Esophagus muscularis mucosa (tissue), 4 donors: ENCODE data around the gene B3GALT6. TPM values are rescaled to one million over a fixed set of nuclear protein-coding genes. Genes with fewer than 3 reads are reported as not detected.

ENCODE experiments used
- DNase-seq: peaks from one replicate; pipeline ENCODE4 v3.0.0-alpha.2; 2017; ENCODE audit errors: extremely low spot score
- H3K27ac ChIP-seq, 4 donors: fragments of 200-600 bp; sonication (generic); replicated peaks in 1 of 4; 1 replicate in 3 of 4; 2 replicates in 1 of 4; pipeline ENCODE4 v1.5.1; 2016 to 2019; ENCODE audit warnings: mild to moderate bottlenecking in 1 of 4
- H3K27me3 ChIP-seq, 4 donors: fragments of 200-600 bp; sonication (generic); one replicate each; pipeline versions ENCODE4 v1.5.1 to v1.6.0; 2016 to 2019
- H3K36me3 ChIP-seq, 4 donors: fragments of 200-600 bp; sonication (generic); one replicate each; pipeline ENCODE4 v1.5.1; 2016 to 2019
- H3K4me1 ChIP-seq, 4 donors: fragments of 200-600 bp; sonication (generic); one replicate each; pipeline ENCODE4 v1.5.1; 2016 to 2019
- H3K4me3 ChIP-seq, 4 donors: fragments of 200-600 bp; sonication (generic); 1 replicate in 2 of 4; 2 replicates in 2 of 4; pipeline ENCODE4 v1.5.1; 2016 to 2019; ENCODE audit warnings: mild to moderate bottlenecking in 4 of 4, moderate library complexity in 1 of 4
- H3K9me3 ChIP-seq, 4 donors: fragments of 200-600 bp; sonication (generic); 1 replicate in 3 of 4; 2 replicates in 1 of 4; pipeline ENCODE4 v1.5.1; 2016 to 2019
- CTCF ChIP-seq, 3 experiments: fragments of 200-600 bp in 2 of 3; fragments of 450-650 bp in 1 of 3; sonication (generic) in 2 of 3; IDR thresholded peaks; one replicate each; pipeline ENCODE4 v1.5.1; 2017 to 2019; ENCODE audit warnings: antibody characterized with exemption in 3 of 3, mild to moderate bottlenecking in 2 of 3, moderate library complexity in 1 of 3
- EP300 ChIP-seq: sonication (generic); formaldehyde crosslinking; IDR thresholded peaks from one replicate; pipeline ENCODE4 v1.6.1; 2017; ENCODE audit warnings: antibody characterized with exemption
- POLR2A ChIP-seq: fragments of 450-650 bp; IDR thresholded peaks from one replicate; pipeline ENCODE4 v1.6.1; 2017; ENCODE audit warnings: antibody characterized with exemption, moderate library complexity, mild to moderate bottlenecking, low read depth
- POLR2AphosphoS5 ChIP-seq, 2 donors: sonication (generic); formaldehyde crosslinking; IDR thresholded peaks; one replicate each; pipeline ENCODE4 v1.6.1; 2017; ENCODE audit warnings: antibody characterized with exemption in 2 of 2
- WGBS: methylation state at CpG from one replicate; pipeline ENCODE4 v1.1.5; 2018; 5-methylcytosine and 5-hydroxymethylcytosine counted together
- intact Hi-C: fragments of 100-400 bp; cut with DNase I; formaldehyde crosslinking; loops from one replicate; pipeline ENCODE4 v1.15.1; 2023
- total RNA-seq, 4 donors: library from RNA; depleted of rRNA; stranded (reverse); fragments of >200 nt; gene quantifications; one replicate each; pipeline versions ENCODE4 v1.1.0 to v1.2.1, GENCODE V29; 2016

Gene B3GALT6
- total RNA-seq, 4 donors from 2014 or later, result 10.4 to 24.6 (median 21.0) TPM

- DNase-seq, result no peak
- TF ChIP-seq POLR2A (no peak), CTCF (IDR thresholded peaks at IDR 0.05) (no peak), POLR2AphosphoS5 (IDR thresholded peaks at IDR 0.05) (no peak), EP300 (no peak)
Measured at GRCh38 chr1:1210726-1211540, 21.1 kb upstream of the B3GALT6 start.

GRCh38 chr1:1211541-1212441, 20.2 kb upstream of the B3GALT6 start:
- peaks cover 28 to 58% (median 40%) of the 10 kb centered on the region in 4 donors for H3K4me1 ChIP-seq
- 92% methylated on average over 10 of the region's 28 CpGs for WGBS
- no peak overlapping the region for H3K27ac ChIP-seq
- no peaks in the 10 kb centered on the region for H3K9me3 ChIP-seq
- H3K4me3 ChIP-seq, result peak overlapping the region in 1 of 4 donors; percentile 31
- peaks cover 0 to 25% (median 6%) of the 10 kb centered on the region in 4 donors for H3K27me3 ChIP-seq
- DNase-seq, result no peak
- TF ChIP-seq POLR2AphosphoS5 (IDR thresholded peaks at IDR 0.05) (no peak), CTCF (IDR thresholded peaks at IDR 0.05) (no peak), EP300 (no peak), POLR2A (no peak)
- H3K36me3 ChIP-seq, result peaks cover 4 to 17% (median 14%) of the 10 kb centered on the region in 4 donors
- intact Hi-C loops, result no loop called here

More at GRCh38 chr1:1210726-1211540, 21.1 kb upstream of the B3GALT6 start:
- Histone ChIP-seq H3K4me3 (no peak overlapping the region), H3K27me3 (peaks cover 0 to 34% (median 14%) of the 10 kb centered on the region in 4 donors), H3K27ac (no peak overlapping the region), H3K4me1 (peaks cover 35 to 67% (median 49%) of the 10 kb centered on the region in 4 donors), H3K9me3 (no peaks in the 10 kb centered on the region), H3K36me3 (peaks cover 0 to 9% (median 6%) of the 10 kb centered on the region in 4 donors)
- 87% methylated on average over 8 of the region's 31 CpGs for WGBS
- intact Hi-C loops, result no loop called here

GRCh38 chr1:1212780-1213344, 19.2 kb upstream of the B3GALT6 start:
- H3K27ac ChIP-seq, result peak overlapping the region in 1 of 4 donors; percentile 4
- TF ChIP-seq EP300 (no peak), POLR2A (no peak), POLR2AphosphoS5 (IDR thresholded peaks at IDR 0.05) (no peak), CTCF (IDR thresholded peaks at IDR 0.05) (no peak)
- no peak for DNase-seq
- WGBS, result no CpG with 5 or more reads among the region's 24 CpGs
- H3K36me3 ChIP-seq, result peaks cover 15 to 28% (median 24%) of the 10 kb centered on the region in 4 donors
- peaks cover 0 to 14% (median 0%) of the 10 kb centered on the region in 4 donors for H3K27me3 ChIP-seq
- no peaks in the 10 kb centered on the region for H3K9me3 ChIP-seq
- intact Hi-C loops, result no loop called here
- peaks cover 26 to 48% (median 34%) of the 10 kb centered on the region in 4 donors for H3K4me1 ChIP-seq
- peak overlapping the region; percentile 30 to 47 (median 31) for H3K4me3 ChIP-seq

GRCh38 chr1:1213345-1214265, 18.4 kb upstream of the B3GALT6 start, which contains the start of gene TNFRSF4:
TNFRSF4 (minus strand) TSS chr1:1214153; CDS start chr1:1214127, 26 bp downstream.
- peak within 1 kb of the TSS; percentile 30 to 47 (median 31) for H3K4me3 ChIP-seq
- peaks cover 19 to 41% (median 31%) of the 10 kb centered on the region in 4 donors for H3K4me1 ChIP-seq
- H3K36me3 ChIP-seq, result peaks cover 22 to 36% (median 32%) of the 10 kb centered on the region in 4 donors
- WGBS, result 45% methylated on average over 5 of the region's 56 CpGs
- H3K27ac ChIP-seq, result peak within 1 kb of the TSS in 1 of 4 donors; percentile 4
- no peak for TF ChIP-seq CTCF (IDR thresholded peaks at IDR 0.05)
- no peak for TF ChIP-seq EP300
- no peak for TF ChIP-seq POLR2AphosphoS5 (IDR thresholded peaks at IDR 0.05)
- TF ChIP-seq POLR2A, result no peak
- H3K27me3 ChIP-seq, result peaks cover 0 to 7% (median 0%) of the 10 kb centered on the region in 4 donors
- intact Hi-C loops, result no loop called here
- no peak for DNase-seq
- no peaks in the 10 kb centered on the region for H3K9me3 ChIP-seq
